Sigmoid colon (tissue), 7 donors: ENCODE data around the gene TGM6. TPM values are rescaled to one million over a fixed set of nuclear protein-coding genes. Genes with fewer than 3 reads are reported as not detected.

ENCODE experiments used
- DNase-seq: peaks from one replicate; pipeline ENCODE4 v3.0.0-alpha.2; 2019
- H3K27ac ChIP-seq, 4 donors: fragments of 200-600 bp; sonication (generic); one replicate each; pipeline ENCODE4 v1.5.1; 2016 to 2019; ENCODE audit warnings: mild to moderate bottlenecking in 1 of 4
- H3K27me3 ChIP-seq, 3 donors: fragments of 200-600 bp; sonication (generic); one replicate each; pipeline ENCODE4 v1.5.1; 2019; ENCODE audit warnings: mild to moderate bottlenecking in 1 of 3
- H3K36me3 ChIP-seq, 4 donors: fragments of 200-600 bp; sonication (generic); one replicate each; pipeline ENCODE4 v1.5.1; 2016 to 2019
- H3K4me1 ChIP-seq, 4 donors: fragments of 200-600 bp; sonication (generic); one replicate each; pipeline ENCODE4 v1.5.1; 2017 to 2019
- H3K4me3 ChIP-seq, 4 donors: fragments of 200-600 bp; sonication (generic); one replicate each; pipeline ENCODE4 v1.5.1; 2017 to 2019; ENCODE audit warnings: mild to moderate bottlenecking in 2 of 4, moderate library complexity in 1 of 4
- H3K9me3 ChIP-seq, 4 donors: fragments of 200-600 bp in 3 of 4; sonication (generic) in 3 of 4; one replicate each; pipeline versions ENCODE4 v1.5.1 to v1.6.1; 2013 to 2019
- CTCF ChIP-seq, 4 experiments: fragments of 450-650 bp in 3 of 4; fragments of 200-600 bp in 1 of 4; IDR thresholded peaks; one replicate each; pipeline ENCODE4 v1.5.1; 2016 to 2019; ENCODE audit warnings: antibody characterized with exemption in 4 of 4, mild to moderate bottlenecking in 3 of 4, moderate library complexity in 2 of 4
- EP300 ChIP-seq, 4 donors: sonication (generic); formaldehyde crosslinking; IDR thresholded peaks; one replicate each; pipeline ENCODE4 v1.6.1; 2017; ENCODE audit warnings: antibody characterized with exemption in 4 of 4
- POLR2A ChIP-seq, 2 donors: fragments of 450-650 bp; IDR thresholded peaks; one replicate each; pipeline ENCODE4 v1.6.1; 2016; ENCODE audit warnings: antibody characterized with exemption in 2 of 2, mild to moderate bottlenecking in 2 of 2, moderate library complexity in 2 of 2
- POLR2AphosphoS5 ChIP-seq, 4 donors: sonication (generic); formaldehyde crosslinking; IDR thresholded peaks; one replicate each; pipeline ENCODE4 v1.6.1; 2017; ENCODE audit warnings: antibody characterized with exemption in 4 of 4
- WGBS, 2 donors: extraction: QIAGEN DNeasy Blood & Tissue Kit; methylation state at CpG; one replicate each; pipeline ENCODE4 v1.1.7; 2013; 5-methylcytosine and 5-hydroxymethylcytosine counted together
- intact Hi-C: fragments of 100-400 bp; cut with DNase I; formaldehyde crosslinking; loops from one replicate; pipeline ENCODE4 v1.15.1; 2023
- polyA plus RNA-seq, 3 donors: library from polyadenylated mRNA; stranded (reverse); fragments of 200-250 nt; gene quantifications; one replicate each; pipeline ENCODE4 v1.2.3, GENCODE V29; 2013
- total RNA-seq, 4 donors: library from RNA; depleted of rRNA; stranded (reverse); fragments of >200 nt; gene quantifications; one replicate each; pipeline ENCODE4 v1.1.0, GENCODE V29; 2016
- donor health status: healthy with polysubstance abuse.
- donor health status: Bipolar disorder and iron deficiency.
- donor health status: healthy.

TGM6 gene
- total and polyA plus RNA-seq, 7 donors: not detected

GRCh38 chr20:2386516-2387179 lies 5.9 kb downstream of the TGM6 start:
- H3K27me3 ChIP-seq: no peaks in the 10 kb centered on the region
- no peaks in the 10 kb centered on the region for H3K4me1 ChIP-seq
- H3K36me3 ChIP-seq: no peaks in the 10 kb centered on the region
- no peak overlapping the region for H3K4me3 ChIP-seq
- no peak for TF ChIP-seq EP300 (IDR thresholded peaks at IDR 0.05)
- no peak for TF ChIP-seq CTCF (IDR thresholded peaks at IDR 0.05)
- no peak for TF ChIP-seq POLR2A (IDR thresholded peaks at IDR 0.05)
- TF ChIP-seq POLR2AphosphoS5 (IDR thresholded peaks at IDR 0.05): no peak
- intact Hi-C loops: no loop called here
- WGBS, 2 donors: 74 to 84% methylated on average over 5 of the region's 5 CpGs
- no peak for DNase-seq
- no peak overlapping the region for H3K27ac ChIP-seq
- peaks cover 0 to 4% (median 0%) of the 10 kb centered on the region in 4 donors for H3K9me3 ChIP-seq

- no peak overlapping the region for H3K27ac ChIP-seq
- TF ChIP-seq POLR2AphosphoS5 (IDR thresholded peaks at IDR 0.05) (no peak), CTCF (IDR thresholded peaks at IDR 0.05) (no peak), POLR2A (IDR thresholded peaks at IDR 0.05) (no peak), EP300 (IDR thresholded peaks at IDR 0.05) (no peak)
- no peak for DNase-seq
- H3K36me3 ChIP-seq: no peaks in the 10 kb centered on the region
- intact Hi-C loops: no loop called here
- WGBS, 2 donors: 42 to 45% methylated on average over 2 of the region's 2 CpGs
- no peaks in the 10 kb centered on the region for H3K27me3 ChIP-seq
- H3K4me1 ChIP-seq: no peaks in the 10 kb centered on the region
- H3K4me3 ChIP-seq: no peak overlapping the region
- H3K9me3 ChIP-seq: peaks cover 0 to 4% (median 0%) of the 10 kb centered on the region in 4 donors
Observed at GRCh38 chr20:2387180-2387577, 6.5 kb downstream of the TGM6 start.

GRCh38 chr20:2387580-2387979 lies 6.9 kb downstream of the TGM6 start:
- H3K27ac ChIP-seq: no peak overlapping the region
- 92 to 96% methylated on average over 4 of the region's 4 CpGs for WGBS, 2 donors
- no peak for DNase-seq
- H3K4me3 ChIP-seq: no peak overlapping the region
- no peak for TF ChIP-seq EP300 (IDR thresholded peaks at IDR 0.05)
- no peak for TF ChIP-seq POLR2A (IDR thresholded peaks at IDR 0.05)
- no peak for TF ChIP-seq POLR2AphosphoS5 (IDR thresholded peaks at IDR 0.05)
- no peak for TF ChIP-seq CTCF (IDR thresholded peaks at IDR 0.05)
- H3K9me3 ChIP-seq: peaks cover 0 to 4% (median 0%) of the 10 kb centered on the region in 4 donors
- no peaks in the 10 kb centered on the region for H3K27me3 ChIP-seq
- no peaks in the 10 kb centered on the region for H3K36me3 ChIP-seq
- no peaks in the 10 kb centered on the region for H3K4me1 ChIP-seq
- intact Hi-C loops: no loop called here

GRCh38 chr20:2390951-2391675 lies 10.4 kb downstream of the TGM6 start:
- H3K27me3 ChIP-seq: no peaks in the 10 kb centered on the region
- DNase-seq: no peak
- H3K9me3 ChIP-seq: peaks cover 0 to 4% (median 0%) of the 10 kb centered on the region in 4 donors
- TF ChIP-seq EP300 (IDR thresholded peaks at IDR 0.05) (no peak), POLR2A (IDR thresholded peaks at IDR 0.05) (no peak), CTCF (IDR thresholded peaks at IDR 0.05) (no peak), POLR2AphosphoS5 (IDR thresholded peaks at IDR 0.05) (no peak)
- no peak overlapping the region for H3K4me3 ChIP-seq
- no peaks in the 10 kb centered on the region for H3K36me3 ChIP-seq
- intact Hi-C loops: no loop called here
- no peaks in the 10 kb centered on the region for H3K4me1 ChIP-seq
- H3K27ac ChIP-seq: no peak overlapping the region
- WGBS, 2 donors: 68 to 78% methylated on average over 7 of the region's 7 CpGs
